Measurements from ENCODE around the gene CEACAM4.

CEACAM4 gene

GRCh38 chr19:41616792-41617621 lies 9.9 kb downstream of the CEACAM4 start:
- no peak overlapping the region for H3K4me3 ChIP-seq (ENCODE audit: low read depth, low read length)
- H3K36me3 ChIP-seq: no peaks in the 10 kb centered on the region
- TF ChIP-seq CTCF (IDR thresholded peaks at IDR 0.05; ENCODE audit: low read depth, low read length): no peak
- H3K27ac ChIP-seq: no peak overlapping the region
- peaks cover 3% of the 10 kb centered on the region for H3K9me3 ChIP-seq (ENCODE audit: severe bottlenecking)
- H3K27me3 ChIP-seq (ENCODE audit: insufficient read depth, low read depth, severe bottlenecking): peaks cover 86% of the 10 kb centered on the region
- DNase-seq: no peak

- no peak for TF ChIP-seq CTCF (IDR thresholded peaks at IDR 0.05; ENCODE audit: low read depth, low read length)
- peaks cover 3% of the 10 kb centered on the region for H3K9me3 ChIP-seq (ENCODE audit: severe bottlenecking)
- H3K36me3 ChIP-seq: no peaks in the 10 kb centered on the region
- H3K27ac ChIP-seq: no peak overlapping the region
- DNase-seq: no peak
- no peak overlapping the region for H3K4me3 ChIP-seq (ENCODE audit: low read depth, low read length)
- peaks cover 87% of the 10 kb centered on the region for H3K27me3 ChIP-seq (ENCODE audit: insufficient read depth, low read depth, severe bottlenecking)
Observed at GRCh38 chr19:41615207-41615606, 11.7 kb downstream of the CEACAM4 start.

GRCh38 chr19:41612483-41612882 lies 14.4 kb downstream of the CEACAM4 start:
- H3K27me3 ChIP-seq (ENCODE audit: insufficient read depth, low read depth, severe bottlenecking): peaks cover 87% of the 10 kb centered on the region
- DNase-seq: no peak
- H3K36me3 ChIP-seq: no peaks in the 10 kb centered on the region
- H3K27ac ChIP-seq: no peak overlapping the region
- no peak overlapping the region for H3K4me3 ChIP-seq (ENCODE audit: low read depth, low read length)
- peaks cover 3% of the 10 kb centered on the region for H3K9me3 ChIP-seq (ENCODE audit: severe bottlenecking)
- TF ChIP-seq CTCF (IDR thresholded peaks at IDR 0.05; ENCODE audit: low read depth, low read length): no peak

GRCh38 chr19:41610789-41611188 lies 16.1 kb downstream of the CEACAM4 start:
- Histone ChIP-seq H3K9me3 (ENCODE audit: severe bottlenecking) (peaks cover 3% of the 10 kb centered on the region), H3K4me3 (ENCODE audit: low read depth, low read length) (no peak overlapping the region), H3K27ac (no peak overlapping the region), H3K36me3 (no peaks in the 10 kb centered on the region), H3K27me3 (ENCODE audit: insufficient read depth, low read depth, severe bottlenecking) (peaks cover 83% of the 10 kb centered on the region)
- no peak for TF ChIP-seq CTCF (IDR thresholded peaks at IDR 0.05; ENCODE audit: low read depth, low read length)
- no peak for DNase-seq

- Histone ChIP-seq H3K4me3 (ENCODE audit: low read depth, low read length) (no peak overlapping the region), H3K9me3 (ENCODE audit: severe bottlenecking) (peaks cover 3% of the 10 kb centered on the region), H3K36me3 (no peaks in the 10 kb centered on the region), H3K27me3 (ENCODE audit: insufficient read depth, low read depth, severe bottlenecking) (peaks cover 88% of the 10 kb centered on the region), H3K27ac (no peak overlapping the region)
- no peak for DNase-seq
- TF ChIP-seq CTCF (IDR thresholded peaks at IDR 0.05; ENCODE audit: low read depth, low read length): no peak
Observed at GRCh38 chr19:41607668-41608067, 19.2 kb downstream of the CEACAM4 start.
